NCI-H2107 treated with DMSO at 0.1 percent for 48 hours (cell line): ENCODE results near the gene DNLZ.

Source experiments
- DNase-seq: peaks from one replicate; lab custom pipeline; 2025; ENCODE audit not compliant: unreplicated experiment; lab: John Stamatoyannopoulos, UW

Gene DNLZ

GRCh38 chr9:136333486-136333885 is 30.1 kb downstream of the DNLZ start:
- DNase-seq, result no peak

GRCh38 chr9:136333045-136333444 is 30.5 kb downstream of the DNLZ start:
- no peak for DNase-seq

GRCh38 chr9:136332482-136332983 is 31.0 kb downstream of the DNLZ start:
- DNase-seq, result no peak

GRCh38 chr9:136331556-136332481 is 31.7 kb downstream of the DNLZ start:
- no peak for DNase-seq

- no peak for DNase-seq
These were observed 32.5 kb downstream of the DNLZ start for GRCh38 chr9:136331030-136331429.

- DNase-seq, result no peak
These were observed 33.0 kb downstream of the DNLZ start for GRCh38 chr9:136330406-136330990.

GRCh38 chr9:136329636-136330405 is 33.7 kb downstream of the DNLZ start:
- no peak for DNase-seq

GRCh38 chr9:136329211-136329627 is 34.3 kb downstream of the DNLZ start:
- no peak for DNase-seq

GRCh38 chr9:136328622-136329041 is 34.9 kb downstream of the DNLZ start:
- DNase-seq, result no peak

- no peak for DNase-seq
These were observed 35.4 kb downstream of the DNLZ start for GRCh38 chr9:136328011-136328621.

GRCh38 chr9:136327304-136327974 is 36.1 kb downstream of the DNLZ start, which contains the start of gene GPSM1:
TSS of gene GPSM1 (plus strand) at chr9:136327539. CDS start at chr9:136327696, 157 bp downstream.
- no peak for DNase-seq

GRCh38 chr9:136326761-136327303 is 36.7 kb downstream of the DNLZ start:
- no peak for DNase-seq

GRCh38 chr9:136326061-136326760 is 37.3 kb downstream of the DNLZ start:
- DNase-seq, result no peak

- no peak for DNase-seq
These were observed 38.2 kb downstream of the DNLZ start for GRCh38 chr9:136325358-136325757.

GRCh38 chr9:136324501-136325300 is 38.8 kb downstream of the DNLZ start:
- no peak for DNase-seq

- DNase-seq, result no peak
These were observed 40.2 kb downstream of the DNLZ start for GRCh38 chr9:136323371-136323789.

GRCh38 chr9:136322756-136323330 is 40.7 kb downstream of the DNLZ start:
- DNase-seq, result no peak

GRCh38 chr9:136321561-136321960 is 42.0 kb downstream of the DNLZ start:
- DNase-seq, result no peak
